NCI-H748 treated with DMSO at 0.1 percent for 48 hours (cell line): Measurements from ENCODE around the gene CKAP4.

Experiments
- DNase-seq: peaks from one replicate; lab custom pipeline; 2025; lab: John Stamatoyannopoulos, UW

Gene CKAP4

DNA sequence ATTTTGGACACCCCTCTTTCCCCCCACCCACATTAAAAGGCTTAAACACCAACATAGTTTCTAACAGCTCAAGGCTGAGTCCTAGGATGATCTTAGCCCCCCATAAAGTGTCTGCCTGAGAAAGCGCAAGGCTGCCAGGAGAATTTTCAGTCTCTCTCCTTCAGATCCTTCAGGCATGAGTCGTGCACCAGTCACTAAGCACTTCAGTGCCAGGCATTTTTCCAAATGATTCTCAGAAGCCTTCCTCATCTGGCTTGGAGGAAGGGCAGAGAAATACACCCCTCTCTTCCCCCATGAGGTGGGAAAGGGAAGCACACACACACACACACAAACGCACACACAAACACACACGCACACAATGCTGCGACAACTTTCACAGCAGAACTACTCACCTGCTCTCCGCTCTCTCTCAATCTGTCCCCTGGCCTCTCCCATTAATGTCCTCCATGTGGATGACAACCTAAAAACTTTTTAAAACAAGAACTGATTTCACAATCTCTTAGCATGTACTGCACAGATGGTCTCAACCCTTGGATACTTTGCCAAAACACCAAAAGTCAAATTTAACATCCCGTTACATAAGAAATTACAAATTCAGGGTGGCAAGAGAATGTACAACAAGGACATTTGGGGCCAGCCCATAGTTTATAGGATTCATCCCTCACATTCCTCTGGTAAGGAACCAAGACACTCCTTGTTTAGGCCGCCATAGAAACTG, 49.8 kb downstream of the CKAP4 start:
- DNase-seq: no peak

DNA sequence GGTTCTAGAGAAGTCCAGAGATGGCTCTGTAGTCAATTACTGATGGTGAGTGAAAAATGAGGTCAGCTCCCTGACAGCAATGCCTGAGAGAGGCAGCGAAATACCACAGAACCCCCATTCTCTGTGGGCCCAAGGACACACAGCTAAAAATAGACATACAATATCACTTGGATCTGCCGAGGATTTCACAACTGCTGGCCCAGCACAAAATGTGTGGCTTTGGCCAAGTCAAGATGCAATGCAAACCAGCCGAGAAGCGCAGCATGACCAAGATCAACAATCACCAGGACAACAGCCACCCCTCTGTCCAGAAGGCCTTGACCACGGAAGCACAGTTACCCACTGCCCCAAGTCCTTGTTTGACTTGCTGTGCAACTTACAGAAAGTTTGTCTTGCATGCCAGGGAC, 52.2 kb downstream of the CKAP4 start:
- no peak for DNase-seq

DNA sequence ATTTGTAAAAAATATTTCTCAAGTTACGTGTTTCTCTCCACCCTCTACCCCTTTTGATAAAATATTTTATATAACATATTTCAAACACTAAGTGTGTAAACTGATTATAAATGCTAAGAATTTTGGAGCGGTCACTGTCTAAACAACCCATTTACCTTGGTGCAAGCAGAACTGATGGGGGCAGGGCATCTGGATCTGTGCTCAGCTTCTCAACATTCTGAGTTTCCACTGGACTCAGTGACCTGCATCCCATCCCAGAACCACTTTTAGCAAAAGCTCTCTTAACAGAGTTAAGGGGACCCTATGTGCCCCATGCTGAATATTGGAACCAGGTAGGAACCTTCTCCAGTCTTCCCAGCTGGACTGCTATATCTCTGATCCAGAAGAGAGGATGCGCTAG, 53.5 kb downstream of the CKAP4 start:
- no peak for DNase-seq

DNA sequence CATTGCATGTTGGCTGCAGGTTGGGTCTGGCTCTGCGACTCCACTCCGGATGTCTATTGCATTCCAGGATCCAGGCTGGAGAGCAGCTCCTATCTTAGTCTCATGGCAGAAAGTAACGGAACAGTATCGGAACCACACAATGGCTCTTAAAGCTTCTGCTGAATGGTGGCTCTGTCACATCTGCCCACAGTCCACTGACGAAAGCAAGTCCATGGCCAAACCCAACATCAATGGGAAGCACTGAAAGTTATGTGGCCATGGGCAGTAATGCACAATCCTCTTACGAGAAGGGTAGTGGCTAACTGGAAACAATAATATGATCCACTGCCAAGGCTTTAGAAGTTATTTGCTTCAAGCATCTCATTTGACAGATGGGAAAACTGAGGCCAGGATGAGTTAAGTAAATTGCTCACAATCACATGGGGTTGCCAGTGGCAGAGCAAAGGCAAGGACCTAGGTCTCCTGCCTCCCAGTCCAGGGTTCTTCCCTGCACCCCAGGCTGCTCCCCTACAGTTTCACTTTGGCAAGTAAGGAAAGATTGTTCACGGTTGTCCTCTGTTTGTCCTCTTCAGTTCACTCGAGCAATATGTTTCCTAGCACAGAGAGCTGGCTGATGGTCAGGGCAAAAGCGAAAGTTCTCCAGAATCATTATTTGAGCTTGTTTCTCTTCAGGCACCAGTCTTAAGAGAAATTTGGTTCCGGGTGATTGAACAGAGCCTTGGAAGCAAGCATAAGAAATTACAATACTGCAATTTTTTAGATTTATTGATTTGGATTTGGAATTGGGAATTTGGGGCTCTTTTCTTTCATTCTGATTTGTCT, 54.2 kb downstream of the CKAP4 start:
- DNase-seq: no peak

DNA sequence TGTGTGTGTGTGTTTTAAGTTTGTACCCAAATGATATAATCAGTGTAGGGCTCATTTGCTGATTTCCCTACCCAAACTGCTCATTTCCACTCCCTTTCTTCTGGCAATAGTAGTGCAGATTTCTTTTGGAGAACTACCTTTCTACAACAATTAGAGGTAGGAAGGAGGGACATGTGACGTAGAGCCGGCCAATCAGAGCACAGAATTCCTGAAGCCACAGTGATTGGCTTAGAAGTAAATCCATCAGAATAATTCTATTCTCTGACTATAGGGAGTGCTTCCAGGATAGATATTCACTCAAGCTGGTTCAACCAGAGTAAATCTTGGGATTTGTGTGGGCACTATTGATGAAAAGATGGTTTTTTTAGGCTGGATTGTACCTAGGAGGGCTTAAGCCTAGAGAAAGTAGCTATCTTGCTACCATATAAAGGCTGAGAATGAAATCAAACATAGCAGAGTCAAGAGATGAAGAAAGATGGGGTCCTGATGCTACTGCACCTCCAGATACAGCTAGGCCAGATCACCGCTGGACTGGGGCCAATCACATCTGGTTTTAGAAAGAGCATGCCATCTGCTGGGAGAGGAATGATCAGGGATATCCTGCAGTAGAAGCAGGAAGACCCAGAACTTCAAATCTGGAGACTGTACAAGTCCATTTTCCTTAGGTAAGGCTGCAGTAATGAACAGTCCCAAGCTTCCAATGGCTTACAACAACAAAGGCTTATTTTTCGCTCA, 55.0 kb downstream of the CKAP4 start:
- DNase-seq: no peak

DNA sequence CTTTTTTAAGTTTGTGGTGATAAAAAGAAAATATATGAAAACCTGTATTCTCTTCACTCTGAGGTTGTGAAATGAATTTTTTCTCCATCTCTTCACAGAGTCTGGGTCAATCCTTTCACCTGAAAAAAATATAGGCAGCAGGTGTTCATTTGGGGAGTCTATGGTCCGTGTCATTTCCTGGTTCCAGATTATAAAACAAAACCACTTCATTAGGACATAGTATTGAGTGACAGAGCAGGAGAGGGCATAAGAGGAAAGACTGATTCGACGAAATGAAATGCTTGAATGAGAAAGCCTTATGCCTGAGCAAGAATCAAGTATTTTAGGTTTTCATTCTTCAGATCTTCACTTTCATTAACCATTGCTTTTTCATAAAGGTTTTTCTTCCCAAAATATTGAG, 57.2 kb downstream of the CKAP4 start:
- DNase-seq: no peak

DNA sequence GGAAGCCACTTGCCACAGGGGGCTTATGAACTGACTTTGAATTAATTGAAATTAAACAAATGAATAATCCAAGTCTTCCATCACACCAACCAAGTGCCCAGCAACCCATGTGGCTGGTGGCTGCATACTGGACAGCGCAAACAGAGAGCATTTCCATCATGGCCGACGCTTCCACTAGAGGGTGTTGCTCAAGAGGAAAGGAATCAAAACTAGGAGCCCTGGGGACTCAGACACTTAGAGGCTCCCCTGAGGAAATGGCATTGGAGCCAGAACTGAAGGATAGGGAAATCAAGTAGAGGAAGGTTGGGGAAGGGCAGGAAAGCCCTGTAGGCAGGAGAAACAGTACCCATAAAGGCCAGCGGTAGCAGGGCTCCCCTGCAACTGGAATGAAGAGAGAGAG, 58.5 kb downstream of the CKAP4 start:
- DNase-seq: no peak

DNA sequence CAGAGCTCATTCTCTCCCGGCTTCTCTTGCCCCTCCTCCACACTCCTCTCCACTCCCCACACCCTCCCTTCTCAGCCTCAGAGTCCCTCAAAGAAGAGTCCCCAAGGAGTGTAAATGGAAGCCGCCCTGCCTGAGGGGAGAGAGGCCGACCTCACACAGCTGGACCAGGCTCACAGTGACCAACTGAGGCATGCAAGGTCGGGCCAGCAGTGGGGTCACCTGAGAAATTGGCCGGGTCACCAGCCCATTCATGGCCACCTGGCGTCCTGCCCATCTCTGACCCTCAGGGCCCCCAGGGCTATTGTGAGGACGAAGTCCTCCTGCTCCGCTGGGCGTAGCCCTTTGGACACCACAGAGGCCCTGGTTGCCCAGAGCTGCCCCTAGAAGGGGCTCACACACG, 59.6 kb downstream of the CKAP4 start:
- DNase-seq: no peak
